GM23338 (cell line): ENCODE results near the gene BBLN. TPM values are rescaled to one million over a fixed set of nuclear protein-coding genes. Genes with fewer than 3 reads are reported as not detected.

ENCODE experiments used
- CREB1 ChIP-seq: fragments of 250-450 bp; sonication (Bioruptor Pico); IDR thresholded peaks from 2 replicates; pipeline ENCODE4 v1.5.0; 2020; ENCODE audit warnings: low read depth, mild to moderate bottlenecking, moderate library complexity
- ETS1 ChIP-seq: IDR thresholded peaks from 2 replicates; pipeline ENCODE4 v1.6.1; 2016; ENCODE audit warnings: antibody characterized with exemption
- EZH2phosphoT487 ChIP-seq: fragments of 200-600 bp; sonication (generic); IDR thresholded peaks from one replicate; pipeline ENCODE4 v1.8.1; 2018; ENCODE audit warnings: antibody characterized with exemption; ENCODE audit not compliant: unreplicated experiment
- JUNB ChIP-seq: IDR thresholded peaks from one replicate; pipeline ENCODE4 v1.6.1; 2016; ENCODE audit warnings: antibody characterized with exemption; ENCODE audit not compliant: unreplicated experiment
- NANOG ChIP-seq: IDR thresholded peaks from 2 replicates; pipeline ENCODE4 v1.6.1; 2016; ENCODE audit warnings: antibody characterized with exemption, borderline replicate concordance
- POLR2AphosphoS5 ChIP-seq: IDR thresholded peaks from 2 replicates; pipeline ENCODE4 v1.6.1; 2016; ENCODE audit warnings: antibody characterized with exemption, low read depth
- ZNF114 ChIP-seq: fragments of 250-450 bp; sonication (Bioruptor Pico); IDR thresholded peaks from 2 replicates; pipeline ENCODE4 v1.5.0; 2020; ENCODE audit warnings: mild to moderate bottlenecking, moderate library complexity
- ZNF331 ChIP-seq: fragments of 250-450 bp; sonication (Bioruptor Pico); IDR thresholded peaks from 2 replicates; pipeline ENCODE4 v1.5.0; 2020; ENCODE audit warnings: low read depth, mild to moderate bottlenecking, moderate library complexity
- polyA plus RNA-seq: library from polyadenylated mRNA; unstranded; fragments of >200 nt; fragmentation: Nextera tagmentation; extraction: Ambion mirVana; gene quantifications from 2 replicates; pipeline ENCODE4 v1.2.1, GENCODE V29; 2016
- total RNA-seq: library from RNA; depleted of rRNA; stranded (reverse); fragments of >200 nt; shearing (Covaris generic); gene quantifications from 2 replicates; pipeline ENCODE4 v1.2.3, GENCODE V29; 2014
- TF ChIP-seq, protein P1 (sequence below): fragments of 250-450 bp; sonication (Bioruptor Pico); IDR thresholded peaks from 2 replicates; pipeline ENCODE4 v1.5.0; 2020; ENCODE audit warnings: mild to moderate bottlenecking, moderate library complexity
- TF ChIP-seq, protein P2 (sequence below), 2 experiments: fragments of 200-600 bp in 1 of 2; sonication (generic) in 1 of 2; conservative IDR thresholded peaks; 2 replicates each; pipeline versions ENCODE4 v1.5.1 to v1.6.1; 2016 to 2017; ENCODE audit warnings: antibody characterized with exemption in 2 of 2, low read depth in 2 of 2, mild to moderate bottlenecking in 2 of 2, moderate library complexity in 1 of 2

The BBLN gene
- total and polyA plus RNA-seq, 2 experiments from 2014 or later, result 171 to 246 TPM

- TF ChIP-seq, protein P1, sequence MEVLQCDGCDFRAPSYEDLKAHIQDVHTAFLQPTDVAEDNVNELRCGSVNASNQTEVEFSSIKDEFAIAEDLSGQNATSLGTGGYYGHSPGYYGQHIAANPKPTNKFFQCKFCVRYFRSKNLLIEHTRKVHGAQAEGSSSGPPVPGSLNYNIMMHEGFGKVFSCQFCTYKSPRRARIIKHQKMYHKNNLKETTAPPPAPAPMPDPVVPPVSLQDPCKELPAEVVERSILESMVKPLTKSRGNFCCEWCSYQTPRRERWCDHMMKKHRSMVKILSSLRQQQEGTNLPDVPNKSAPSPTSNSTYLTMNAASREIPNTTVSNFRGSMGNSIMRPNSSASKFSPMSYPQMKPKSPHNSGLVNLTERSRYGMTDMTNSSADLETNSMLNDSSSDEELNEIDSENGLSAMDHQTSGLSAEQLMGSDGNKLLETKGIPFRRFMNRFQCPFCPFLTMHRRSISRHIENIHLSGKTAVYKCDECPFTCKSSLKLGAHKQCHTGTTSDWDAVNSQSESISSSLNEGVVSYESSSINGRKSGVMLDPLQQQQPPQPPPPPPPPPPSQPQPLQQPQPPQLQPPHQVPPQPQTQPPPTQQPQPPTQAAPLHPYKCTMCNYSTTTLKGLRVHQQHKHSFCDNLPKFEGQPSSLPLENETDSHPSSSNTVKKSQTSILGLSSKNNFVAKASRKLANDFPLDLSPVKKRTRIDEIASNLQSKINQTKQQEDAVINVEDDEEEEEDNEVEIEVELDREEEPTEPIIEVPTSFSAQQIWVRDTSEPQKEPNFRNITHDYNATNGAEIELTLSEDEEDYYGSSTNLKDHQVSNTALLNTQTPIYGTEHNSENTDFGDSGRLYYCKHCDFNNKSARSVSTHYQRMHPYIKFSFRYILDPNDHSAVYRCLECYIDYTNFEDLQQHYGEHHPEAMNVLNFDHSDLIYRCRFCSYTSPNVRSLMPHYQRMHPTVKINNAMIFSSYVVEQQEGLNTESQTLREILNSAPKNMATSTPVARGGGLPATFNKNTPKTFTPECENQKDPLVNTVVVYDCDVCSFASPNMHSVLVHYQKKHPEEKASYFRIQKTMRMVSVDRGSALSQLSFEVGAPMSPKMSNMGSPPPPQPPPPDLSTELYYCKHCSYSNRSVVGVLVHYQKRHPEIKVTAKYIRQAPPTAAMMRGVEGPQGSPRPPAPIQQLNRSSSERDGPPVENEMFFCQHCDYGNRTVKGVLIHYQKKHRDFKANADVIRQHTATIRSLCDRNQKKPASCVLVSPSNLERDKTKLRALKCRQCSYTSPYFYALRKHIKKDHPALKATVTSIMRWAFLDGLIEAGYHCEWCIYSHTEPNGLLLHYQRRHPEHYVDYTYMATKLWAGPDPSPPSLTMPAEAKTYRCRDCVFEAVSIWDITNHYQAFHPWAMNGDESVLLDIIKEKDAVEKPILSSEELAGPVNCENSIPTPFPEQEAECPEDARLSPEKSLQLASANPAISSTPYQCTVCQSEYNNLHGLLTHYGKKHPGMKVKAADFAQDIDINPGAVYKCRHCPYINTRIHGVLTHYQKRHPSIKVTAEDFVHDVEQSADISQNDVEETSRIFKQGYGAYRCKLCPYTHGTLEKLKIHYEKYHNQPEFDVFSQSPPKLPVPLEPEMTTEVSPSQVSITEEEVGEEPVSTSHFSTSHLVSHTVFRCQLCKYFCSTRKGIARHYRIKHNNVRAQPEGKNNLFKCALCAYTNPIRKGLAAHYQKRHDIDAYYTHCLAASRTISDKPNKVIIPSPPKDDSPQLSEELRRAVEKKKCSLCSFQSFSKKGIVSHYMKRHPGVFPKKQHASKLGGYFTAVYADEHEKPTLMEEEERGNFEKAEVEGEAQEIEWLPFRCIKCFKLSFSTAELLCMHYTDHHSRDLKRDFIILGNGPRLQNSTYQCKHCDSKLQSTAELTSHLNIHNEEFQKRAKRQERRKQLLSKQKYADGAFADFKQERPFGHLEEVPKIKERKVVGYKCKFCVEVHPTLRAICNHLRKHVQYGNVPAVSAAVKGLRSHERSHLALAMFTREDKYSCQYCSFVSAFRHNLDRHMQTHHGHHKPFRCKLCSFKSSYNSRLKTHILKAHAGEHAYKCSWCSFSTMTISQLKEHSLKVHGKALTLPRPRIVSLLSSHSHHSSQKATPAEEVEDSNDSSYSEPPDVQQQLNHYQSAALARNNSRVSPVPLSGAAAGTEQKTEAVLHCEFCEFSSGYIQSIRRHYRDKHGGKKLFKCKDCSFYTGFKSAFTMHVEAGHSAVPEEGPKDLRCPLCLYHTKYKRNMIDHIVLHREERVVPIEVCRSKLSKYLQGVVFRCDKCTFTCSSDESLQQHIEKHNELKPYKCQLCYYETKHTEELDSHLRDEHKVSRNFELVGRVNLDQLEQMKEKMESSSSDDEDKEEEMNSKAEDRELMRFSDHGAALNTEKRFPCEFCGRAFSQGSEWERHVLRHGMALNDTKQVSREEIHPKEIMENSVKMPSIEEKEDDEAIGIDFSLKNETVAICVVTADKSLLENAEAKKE (CRISPR knock-in tag), result no peak
- TF ChIP-seq NANOG (no peak), ZNF114 (no peak), CREB1 (CRISPR knock-in tag) (no peak), POLR2AphosphoS5 (no peak), JUNB (no peak), EZH2phosphoT487 (no peak), ETS1 (no peak), ZNF331 (CRISPR knock-in tag) (no peak)
- TF ChIP-seq, protein P2, sequence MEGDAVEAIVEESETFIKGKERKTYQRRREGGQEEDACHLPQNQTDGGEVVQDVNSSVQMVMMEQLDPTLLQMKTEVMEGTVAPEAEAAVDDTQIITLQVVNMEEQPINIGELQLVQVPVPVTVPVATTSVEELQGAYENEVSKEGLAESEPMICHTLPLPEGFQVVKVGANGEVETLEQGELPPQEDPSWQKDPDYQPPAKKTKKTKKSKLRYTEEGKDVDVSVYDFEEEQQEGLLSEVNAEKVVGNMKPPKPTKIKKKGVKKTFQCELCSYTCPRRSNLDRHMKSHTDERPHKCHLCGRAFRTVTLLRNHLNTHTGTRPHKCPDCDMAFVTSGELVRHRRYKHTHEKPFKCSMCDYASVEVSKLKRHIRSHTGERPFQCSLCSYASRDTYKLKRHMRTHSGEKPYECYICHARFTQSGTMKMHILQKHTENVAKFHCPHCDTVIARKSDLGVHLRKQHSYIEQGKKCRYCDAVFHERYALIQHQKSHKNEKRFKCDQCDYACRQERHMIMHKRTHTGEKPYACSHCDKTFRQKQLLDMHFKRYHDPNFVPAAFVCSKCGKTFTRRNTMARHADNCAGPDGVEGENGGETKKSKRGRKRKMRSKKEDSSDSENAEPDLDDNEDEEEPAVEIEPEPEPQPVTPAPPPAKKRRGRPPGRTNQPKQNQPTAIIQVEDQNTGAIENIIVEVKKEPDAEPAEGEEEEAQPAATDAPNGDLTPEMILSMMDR (conservative IDR thresholded peaks at IDR 0.05; ENCODE audit: low read depth in 2 of 2), result no peak
Measured at GRCh38 chr9:128169925-128170324, 9.9 kb downstream of the BBLN start (continued).
